ENCODE results near the gene RARRES1.
"Not testable (repeated sequence)": the region's sequence is repeated elsewhere in the genome, so short reads cannot be mapped to it uniquely, and the experiment has no call there.

RARRES1 gene

GRCh38 chr3:158701420-158702065 is 30.7 kb downstream of the RARRES1 start:
- no peak overlapping the region for H3K4me2 ChIP-seq (ENCODE audit: low read length)
- no peaks in the 10 kb centered on the region for H3K79me2 ChIP-seq (ENCODE audit: control insufficient read depth, low read length)
- no peak overlapping the region for H3K4me3 ChIP-seq (ENCODE audit: low read length)
- H3K4me1 ChIP-seq (ENCODE audit: control insufficient read depth, low read length), result no peaks in the 10 kb centered on the region
- H3K27me3 ChIP-seq (ENCODE audit: control insufficient read depth, low read length), result no peaks in the 10 kb centered on the region
- no peaks in the 10 kb centered on the region for H4K20me1 ChIP-seq (ENCODE audit: control insufficient read depth, insufficient read depth, low read depth, low read length)
- H3F3A ChIP-seq (ENCODE audit: control insufficient read depth, insufficient read depth), result peaks cover 5% of the 10 kb centered on the region; the same call in 1 of the 2 replicates
- no peak for TF ChIP-seq CTCF (IDR thresholded peaks at IDR 0.05; ENCODE audit: low read depth, low read length, poor library complexity, severe bottlenecking)
- no peak for TF ChIP-seq EZH2phosphoT487 (IDR thresholded peaks at IDR 0.05; ENCODE audit: borderline replicate concordance, low read length)
- no peaks in the 10 kb centered on the region for H3K9me3 ChIP-seq (ENCODE audit: control insufficient read depth, insufficient read depth, low read length)
- no peaks in the 10 kb centered on the region for H3K9me2 ChIP-seq (replicated peaks; ENCODE audit: control insufficient read depth, low read length)
- peaks cover 1% of the 10 kb centered on the region; the same call in 1 of the 2 replicates for H3K36me3 ChIP-seq (ENCODE audit: control insufficient read depth, low read length)
- H3K27ac ChIP-seq (ENCODE audit: low read depth, low read length), result no peak overlapping the region

- no peaks in the 10 kb centered on the region for H3K9me2 ChIP-seq (replicated peaks; ENCODE audit: control insufficient read depth, low read length)
- no peak overlapping the region for H3K4me2 ChIP-seq (ENCODE audit: low read length)
- peaks cover 5% of the 10 kb centered on the region; the same call in 1 of the 2 replicates for H3F3A ChIP-seq (ENCODE audit: control insufficient read depth, insufficient read depth)
- no peaks in the 10 kb centered on the region for H3K79me2 ChIP-seq (ENCODE audit: control insufficient read depth, low read length)
- H3K4me1 ChIP-seq (ENCODE audit: control insufficient read depth, low read length), result no peaks in the 10 kb centered on the region
- peaks cover 2% of the 10 kb centered on the region; the same call in 1 of the 2 replicates for H3K36me3 ChIP-seq (ENCODE audit: control insufficient read depth, low read length)
- TF ChIP-seq EZH2phosphoT487 (IDR thresholded peaks at IDR 0.05; ENCODE audit: borderline replicate concordance, low read length), result no peak
- TF ChIP-seq CTCF (IDR thresholded peaks at IDR 0.05; ENCODE audit: low read depth, low read length, poor library complexity, severe bottlenecking), result no peak
- no peaks in the 10 kb centered on the region for H4K20me1 ChIP-seq (ENCODE audit: control insufficient read depth, insufficient read depth, low read depth, low read length)
- H3K27ac ChIP-seq (ENCODE audit: low read depth, low read length), result no peak overlapping the region
- no peaks in the 10 kb centered on the region for H3K27me3 ChIP-seq (ENCODE audit: control insufficient read depth, low read length)
- no peaks in the 10 kb centered on the region for H3K9me3 ChIP-seq (ENCODE audit: control insufficient read depth, insufficient read depth, low read length)
- no peak overlapping the region for H3K4me3 ChIP-seq (ENCODE audit: low read length)
Measured at GRCh38 chr3:158700559-158700958, 31.7 kb downstream of the RARRES1 start.

- H3K4me3 ChIP-seq (ENCODE audit: low read length), result no peak overlapping the region
- no peak overlapping the region for H3K27ac ChIP-seq (ENCODE audit: low read depth, low read length)
- peaks cover 5% of the 10 kb centered on the region; the same call in 1 of the 2 replicates for H3F3A ChIP-seq (ENCODE audit: control insufficient read depth, insufficient read depth)
- H3K4me2 ChIP-seq (ENCODE audit: low read length), result no peak overlapping the region
- H3K27me3 ChIP-seq (ENCODE audit: control insufficient read depth, low read length), result no peaks in the 10 kb centered on the region
- no peaks in the 10 kb centered on the region for H3K9me3 ChIP-seq (ENCODE audit: control insufficient read depth, insufficient read depth, low read length)
- H4K20me1 ChIP-seq (ENCODE audit: control insufficient read depth, insufficient read depth, low read depth, low read length), result no peaks in the 10 kb centered on the region
- H3K4me1 ChIP-seq (ENCODE audit: control insufficient read depth, low read length), result no peaks in the 10 kb centered on the region
- no peak for TF ChIP-seq EZH2phosphoT487 (IDR thresholded peaks at IDR 0.05; ENCODE audit: borderline replicate concordance, low read length)
- no peak for TF ChIP-seq CTCF (IDR thresholded peaks at IDR 0.05; ENCODE audit: low read depth, low read length, poor library complexity, severe bottlenecking)
- no peaks in the 10 kb centered on the region for H3K79me2 ChIP-seq (ENCODE audit: control insufficient read depth, low read length)
- peaks cover 26% of the 10 kb centered on the region for H3K36me3 ChIP-seq (ENCODE audit: control insufficient read depth, low read length)
- H3K9me2 ChIP-seq (replicated peaks; ENCODE audit: control insufficient read depth, low read length), result no peaks in the 10 kb centered on the region
Measured at GRCh38 chr3:158696618-158697017, 35.6 kb downstream of the RARRES1 start.

GRCh38 chr3:158693866-158694456 is 38.3 kb downstream of the RARRES1 start:
- not testable (repeated sequence) for H4K20me1 ChIP-seq (ENCODE audit: control insufficient read depth, insufficient read depth, low read depth, low read length); H3K27me3 ChIP-seq (ENCODE audit: control insufficient read depth, low read length); H3F3A ChIP-seq (ENCODE audit: control insufficient read depth, insufficient read depth); H3K9me2 ChIP-seq (replicated peaks; ENCODE audit: control insufficient read depth, low read length); H3K4me3 ChIP-seq (ENCODE audit: low read length); H3K79me2 ChIP-seq (ENCODE audit: control insufficient read depth, low read length); H3K4me2 ChIP-seq (ENCODE audit: low read length); H3K27ac ChIP-seq (ENCODE audit: low read depth, low read length); H3K4me1 ChIP-seq (ENCODE audit: control insufficient read depth, low read length); H3K9me3 ChIP-seq (ENCODE audit: control insufficient read depth, insufficient read depth, low read length)
- peaks cover 39% of the 10 kb centered on the region for H3K36me3 ChIP-seq (ENCODE audit: control insufficient read depth, low read length)

Data from DOHH2 (cell line).